HepG2 (cell line): ENCODE measurements around the gene KIAA0319L. TPM values are rescaled to one million over a fixed set of nuclear protein-coding genes. Genes with fewer than 3 reads are reported as not detected.

Experiments
- CCDC6 ChIP-seq: sonication (generic); formaldehyde crosslinking; IDR thresholded peaks from 2 replicates; pipeline ENCODE4 v1.8.1; 2022; ENCODE audit warnings: mild to moderate bottlenecking, missing genetic modification reagents, moderate library complexity
- CEBPG ChIP-seq: IDR thresholded peaks from 2 replicates; pipeline ENCODE4 v1.6.1; 2016
- DMAP1 ChIP-seq: IDR thresholded peaks from 2 replicates; pipeline ENCODE4 v1.6.1; 2016
- HNF4A ChIP-seq: sonication (generic); formaldehyde crosslinking; IDR thresholded peaks from 2 replicates; pipeline ENCODE4 v1.4.0; 2020; ENCODE audit warnings: missing genetic modification reagents
- HNRNPK ChIP-seq: fragments of 200-400 bp; formaldehyde crosslinking; IDR thresholded peaks from 2 replicates; pipeline ENCODE4 v1.6.1; 2018; ENCODE audit warnings: low read length, low read depth, moderate library complexity, mild to moderate bottlenecking; ENCODE audit not compliant: poor library complexity, severe bottlenecking
- JUNB ChIP-seq: sonication (generic); formaldehyde crosslinking; IDR thresholded peaks from 2 replicates; pipeline ENCODE4 v1.8.0; 2022; ENCODE audit warnings: missing genetic modification reagents, mild to moderate bottlenecking, borderline replicate concordance
- KDM2A ChIP-seq: sonication (generic); formaldehyde crosslinking; IDR thresholded peaks from 2 replicates; pipeline ENCODE4 v1.4.0; 2020; ENCODE audit warnings: low read depth, missing genetic modification reagents, borderline replicate concordance
- KLF12 ChIP-seq: sonication (generic); formaldehyde crosslinking; IDR thresholded peaks from 2 replicates; pipeline ENCODE4 v1.4.0; 2020; ENCODE audit warnings: missing genetic modification reagents, borderline replicate concordance
- MBNL3 ChIP-seq: fragments of 250-450 bp; sonication (Bioruptor Pico); conservative IDR thresholded peaks from 2 replicates; pipeline ENCODE4 v1.8.0; 2022; ENCODE audit warnings: mild to moderate bottlenecking, inconsistent platforms
- MED8 ChIP-seq: sonication (generic); formaldehyde crosslinking; IDR thresholded peaks from 2 replicates; pipeline ENCODE4 v1.8.1; 2023; ENCODE audit warnings: mild to moderate bottlenecking, missing genetic modification reagents; ENCODE audit not compliant: insufficient replicate concordance
- SMAD3 ChIP-seq: sonication (generic); formaldehyde crosslinking; IDR thresholded peaks from 2 replicates; pipeline ENCODE4 v1.4.0; 2020; ENCODE audit warnings: missing genetic modification reagents
- TCF12 ChIP-seq, 2 experiments: fragments of 450-650 bp in 1 of 2; sonication (generic) in 1 of 2; formaldehyde crosslinking in 1 of 2; IDR thresholded peaks; 2 replicates each; pipeline versions ENCODE4 v1.6.1 to v1.8.0; 2017 to 2022; ENCODE audit warnings: antibody characterized with exemption in 1 of 2, mild to moderate bottlenecking in 1 of 2, missing genetic modification reagents in 1 of 2, moderate library complexity in 1 of 2
- TMF1 ChIP-seq: sonication (generic); formaldehyde crosslinking; IDR thresholded peaks from 2 replicates; pipeline ENCODE4 v1.8.1; 2022; ENCODE audit warnings: low read depth, missing genetic modification reagents
- YEATS4 ChIP-seq: sonication (generic); formaldehyde crosslinking; IDR thresholded peaks from 2 replicates; pipeline ENCODE4 v1.4.0; 2020; ENCODE audit warnings: missing genetic modification reagents, borderline replicate concordance
- ZBTB3 ChIP-seq: sonication (generic); formaldehyde crosslinking; IDR thresholded peaks from 2 replicates; pipeline ENCODE4 v1.4.0; 2020; ENCODE audit warnings: low read depth, mild to moderate bottlenecking, moderate library complexity, missing genetic modification reagents, borderline replicate concordance
- ZFP62 ChIP-seq: sonication (generic); formaldehyde crosslinking; IDR thresholded peaks from 2 replicates; pipeline ENCODE4 v1.4.0; 2020; ENCODE audit warnings: missing genetic modification reagents
- ZIK1 ChIP-seq: sonication (generic); formaldehyde crosslinking; IDR thresholded peaks from 2 replicates; pipeline ENCODE4 v1.5.0; 2020; ENCODE audit warnings: mild to moderate bottlenecking, low read depth, missing genetic modification reagents, borderline replicate concordance
- ZNF24 ChIP-seq: fragments of 450-650 bp; IDR thresholded peaks from 2 replicates; pipeline ENCODE4 v1.6.1; 2017; ENCODE audit warnings: antibody characterized with exemption, mild to moderate bottlenecking
- ZNF296 ChIP-seq: sonication (generic); formaldehyde crosslinking; conservative IDR thresholded peaks from 2 replicates; pipeline ENCODE4 v1.5.0; 2020; ENCODE audit warnings: mild to moderate bottlenecking, missing genetic modification reagents
- ZNF432 ChIP-seq: sonication (generic); formaldehyde crosslinking; IDR thresholded peaks from 2 replicates; pipeline ENCODE4 v1.5.0; 2020; ENCODE audit warnings: missing genetic modification reagents, mild to moderate bottlenecking, borderline replicate concordance
- ZNF546 ChIP-seq: sonication (generic); formaldehyde crosslinking; conservative IDR thresholded peaks from 2 replicates; pipeline ENCODE4 v1.8.1; 2023; ENCODE audit warnings: mild to moderate bottlenecking, missing genetic modification reagents
- ZNF556 ChIP-seq: sonication (generic); formaldehyde crosslinking; IDR thresholded peaks from 2 replicates; pipeline ENCODE4 v1.4.0; 2020; ENCODE audit warnings: mild to moderate bottlenecking, missing genetic modification reagents, borderline replicate concordance
- ZNF672 ChIP-seq: sonication (generic); formaldehyde crosslinking; IDR thresholded peaks from 2 replicates; pipeline ENCODE4 v1.8.1; 2022; ENCODE audit warnings: missing genetic modification reagents
- ZNF703 ChIP-seq: sonication (generic); formaldehyde crosslinking; IDR thresholded peaks from 2 replicates; pipeline ENCODE4 v1.5.1; 2020; ENCODE audit warnings: missing genetic modification reagents, mild to moderate bottlenecking, moderate library complexity, borderline replicate concordance
- ZNF773 ChIP-seq: sonication (generic); formaldehyde crosslinking; IDR thresholded peaks from 2 replicates; pipeline ENCODE4 v1.4.0; 2020; ENCODE audit warnings: missing genetic modification reagents, borderline replicate concordance
- ZSCAN22 ChIP-seq: sonication (generic); formaldehyde crosslinking; IDR thresholded peaks from 2 replicates; pipeline ENCODE4 v1.4.0; 2020; ENCODE audit warnings: mild to moderate bottlenecking, missing genetic modification reagents
- polyA plus RNA-seq, 8 experiments: library from polyadenylated mRNA; depleted of rRNA in 3 of 8; stranded (reverse) in 7 of 8; unstranded in 1 of 8; fragments of >200 nt; fragmentation: Illumina TruSeq in 4 of 8; extraction: Trizol in 4 of 8; gene quantifications; 2 replicates each; pipeline versions ENCODE4 v1.2.1 to v1.2.3, GENCODE V29; 2011 to 2016; ENCODE audit warnings: low read depth in 4 of 8, missing spikeins in 1 of 8, mixed read lengths in 1 of 8; ENCODE audit not compliant: insufficient read depth in 1 of 8
- total RNA-seq, 5 experiments: library from RNA; depleted of rRNA; stranded (reverse); fragments of >200 nt; fragmentation: Illumina TruSeq; extraction: Trizol; gene quantifications; 2 replicates each; pipeline ENCODE4 v1.2.3, GENCODE V29; 2016; ENCODE audit warnings: low read depth in 1 of 5
- TF ChIP-seq, protein P1 (sequence below): sonication (generic); formaldehyde crosslinking; IDR thresholded peaks from 2 replicates; pipeline ENCODE4 v1.4.0; 2020; ENCODE audit warnings: missing genetic modification reagents
- TF ChIP-seq, protein P2 (sequence below): sonication (generic); formaldehyde crosslinking; IDR thresholded peaks from 2 replicates; pipeline ENCODE4 v1.9.0; 2021; ENCODE audit warnings: missing genetic modification reagents, borderline replicate concordance
- TF ChIP-seq, protein P3 (sequence below): sonication (generic); formaldehyde crosslinking; IDR thresholded peaks from 2 replicates; pipeline ENCODE4 v1.8.1; 2023; ENCODE audit warnings: mild to moderate bottlenecking, missing genetic modification reagents, borderline replicate concordance

The KIAA0319L gene
- total and polyA plus RNA-seq, 2 of the 13 experiments (the other 11 are each of a cell fraction or from before 2014, with no cell fraction given): 33.4 to 82.6 TPM

DNA sequence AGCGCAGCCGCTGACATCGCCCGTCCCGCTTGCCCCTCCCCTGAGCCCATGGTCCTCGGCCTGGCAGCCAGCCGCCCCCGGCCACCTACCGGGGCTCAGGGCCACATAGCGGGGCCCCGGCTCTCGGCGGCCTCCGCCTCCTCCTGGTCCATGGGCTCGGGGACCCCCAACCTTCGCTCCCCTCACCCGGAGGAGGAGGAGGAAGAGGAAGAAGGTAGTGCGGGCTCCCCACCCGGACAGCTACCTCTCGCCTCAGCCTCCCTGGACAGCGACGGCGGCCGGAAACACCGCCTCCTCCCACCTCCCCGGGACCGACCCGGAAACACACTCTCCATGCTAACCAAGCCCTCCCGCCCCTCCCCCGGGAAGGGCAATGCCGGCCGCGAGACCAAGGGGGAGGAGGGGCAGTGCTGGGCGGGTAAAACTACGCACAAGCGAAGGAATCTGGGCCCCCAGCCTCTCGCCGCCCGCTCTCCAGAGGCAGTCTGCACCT is at the start of gene KIAA0319L (continued):
- TF ChIP-seq TCF12 (IDR thresholded peaks at IDR 0.05) (no peak), TCF12 (CRISPR knock-in tag; IDR thresholded peaks at IDR 0.05) (peak; percentile 66; the same call in 1 of the 2 replicates), ZNF432 (CRISPR knock-in tag) (no peak), TMF1 (CRISPR knock-in tag) (0 out of 2 replicates have a peak, but pooled peaks have one; percentile 55), ZNF556 (no peak), HNRNPK (no peak), KLF12 (0 out of 2 replicates have a peak, but pooled peaks have one; percentile 1), MBNL3 (CRISPR knock-in tag) (no peak), ZNF296 (CRISPR knock-in tag) (no peak; the same call in 1 of the 2 replicates), HNF4A (CRISPR knock-in tag) (no peak), ZNF672 (CRISPR knock-in tag) (no peak), ZIK1 (CRISPR knock-in tag) (no peak; the same call in 1 of the 2 replicates), ZNF546 (no peak), JUNB (CRISPR knock-in tag) (no peak; the same call in 1 of the 2 replicates), KDM2A (CRISPR knock-in tag) (peak; percentile 77), ZSCAN22 (CRISPR knock-in tag) (0 out of 2 replicates have a peak, but pooled peaks have one; percentile 5), ZNF24 (no peak), ZFP62 (CRISPR knock-in tag) (no peak), ZNF773 (CRISPR knock-in tag) (0 out of 2 replicates have a peak, but pooled peaks have one; percentile 6), DMAP1 (CRISPR knock-in tag) (peak; percentile 80; the same call in 1 of the 2 replicates), CCDC6 (CRISPR knock-in tag) (no peak; the same call in 1 of the 2 replicates), MED8 (no peak), YEATS4 (CRISPR knock-in tag) (peak; percentile 79; the same call in 1 of the 2 replicates), SMAD3 (CRISPR knock-in tag) (no peak), ZBTB3 (no peak; the same call in 1 of the 2 replicates), ZNF703 (CRISPR knock-in tag) (0 out of 2 replicates have a peak, but pooled peaks have one; percentile 79), CEBPG (CRISPR knock-in tag) (no peak)
- TF ChIP-seq, protein P1, sequence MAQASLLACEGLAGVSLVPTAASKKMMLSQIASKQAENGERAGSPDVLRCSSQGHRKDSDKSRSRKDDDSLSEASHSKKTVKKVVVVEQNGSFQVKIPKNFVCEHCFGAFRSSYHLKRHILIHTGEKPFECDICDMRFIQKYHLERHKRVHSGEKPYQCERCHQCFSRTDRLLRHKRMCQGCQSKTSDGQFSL: 0 out of 2 replicates have a peak, but pooled peaks have one; percentile 36
- TF ChIP-seq, protein P2, sequence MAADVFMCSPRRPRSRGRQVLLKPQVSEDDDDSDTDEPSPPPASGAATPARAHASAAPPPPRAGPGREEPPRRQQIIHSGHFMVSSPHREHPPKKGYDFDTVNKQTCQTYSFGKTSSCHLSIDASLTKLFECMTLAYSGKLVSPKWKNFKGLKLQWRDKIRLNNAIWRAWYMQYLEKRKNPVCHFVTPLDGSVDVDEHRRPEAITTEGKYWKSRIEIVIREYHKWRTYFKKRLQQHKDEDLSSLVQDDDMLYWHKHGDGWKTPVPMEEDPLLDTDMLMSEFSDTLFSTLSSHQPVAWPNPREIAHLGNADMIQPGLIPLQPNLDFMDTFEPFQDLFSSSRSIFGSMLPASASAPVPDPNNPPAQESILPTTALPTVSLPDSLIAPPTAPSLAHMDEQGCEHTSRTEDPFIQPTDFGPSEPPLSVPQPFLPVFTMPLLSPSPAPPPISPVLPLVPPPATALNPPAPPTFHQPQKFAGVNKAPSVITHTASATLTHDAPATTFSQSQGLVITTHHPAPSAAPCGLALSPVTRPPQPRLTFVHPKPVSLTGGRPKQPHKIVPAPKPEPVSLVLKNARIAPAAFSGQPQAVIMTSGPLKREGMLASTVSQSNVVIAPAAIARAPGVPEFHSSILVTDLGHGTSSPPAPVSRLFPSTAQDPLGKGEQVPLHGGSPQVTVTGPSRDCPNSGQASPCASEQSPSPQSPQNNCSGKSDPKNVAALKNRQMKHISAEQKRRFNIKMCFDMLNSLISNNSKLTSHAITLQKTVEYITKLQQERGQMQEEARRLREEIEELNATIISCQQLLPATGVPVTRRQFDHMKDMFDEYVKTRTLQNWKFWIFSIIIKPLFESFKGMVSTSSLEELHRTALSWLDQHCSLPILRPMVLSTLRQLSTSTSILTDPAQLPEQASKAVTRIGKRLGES (CRISPR knock-in tag): no peak
- TF ChIP-seq, protein P3, sequence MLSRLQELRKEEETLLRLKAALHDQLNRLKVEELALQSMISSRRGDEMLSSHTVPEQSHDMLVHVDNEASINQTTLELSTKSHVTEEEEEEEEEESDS (CRISPR knock-in tag): no peak
